Hepatocyte (in vitro differentiated cells): Measurements from ENCODE around the gene PHACTR1. TPM values are rescaled to one million over a fixed set of nuclear protein-coding genes. Genes with fewer than 3 reads are reported as not detected.

ENCODE experiments used
- DNase-seq: peaks from one replicate; pipeline ENCODE4 v3.0.0-alpha.2; 2016; ENCODE audit warnings: low spot score
- H2AFZ ChIP-seq: fragments of 200-600 bp; sonication (generic); 2 replicates; pipeline ENCODE4 v1.6.0; 2016; ENCODE audit warnings: antibody characterized with exemption, mild to moderate bottlenecking
- H3K27ac ChIP-seq: fragments of 200-600 bp; sonication (generic); 2 replicates; pipeline ENCODE4 v1.5.1; 2016; ENCODE audit warnings: mild to moderate bottlenecking
- H3K27me3 ChIP-seq: fragments of 200-600 bp; sonication (generic); 2 replicates; pipeline ENCODE4 v1.6.1; 2016
- H3K36me3 ChIP-seq: fragments of 200-600 bp; sonication (generic); replicated peaks from 2 replicates; pipeline ENCODE4 v1.5.1; 2016; ENCODE audit warnings: low read depth; ENCODE audit not compliant: insufficient read depth
- H3K4me1 ChIP-seq: fragments of 200-600 bp; sonication (generic); 2 replicates; pipeline ENCODE4 v1.5.1; 2016; ENCODE audit warnings: mild to moderate bottlenecking, moderate library complexity; ENCODE audit not compliant: insufficient read depth
- H3K4me2 ChIP-seq: fragments of 200-600 bp; sonication (generic); 2 replicates; pipeline ENCODE4 v1.6.0; 2016
- H3K4me3 ChIP-seq: fragments of 200-600 bp; sonication (generic); 2 replicates; pipeline ENCODE4 v1.5.1; 2016; ENCODE audit warnings: mild to moderate bottlenecking
- H3K79me2 ChIP-seq: fragments of 200-600 bp; sonication (generic); 2 replicates; pipeline ENCODE4 v1.6.0; 2017; ENCODE audit warnings: mild to moderate bottlenecking
- H3K9me2 ChIP-seq: fragments of 200-600 bp; sonication (generic); replicated peaks from 2 replicates; pipeline ENCODE4 v1.6.0; 2017; ENCODE audit warnings: mild to moderate bottlenecking; ENCODE audit not compliant: insufficient read depth
- H3K9me3 ChIP-seq: fragments of 200-600 bp; sonication (generic); 2 replicates; pipeline ENCODE4 v1.5.1; 2016; ENCODE audit warnings: low read depth, mild to moderate bottlenecking
- H4K20me1 ChIP-seq: fragments of 200-600 bp; sonication (generic); 2 replicates; pipeline ENCODE4 v1.6.0; 2016; ENCODE audit warnings: mild to moderate bottlenecking; ENCODE audit not compliant: insufficient read depth, poor library complexity, severe bottlenecking
- CTCF ChIP-seq: fragments of 200-600 bp; sonication (generic); IDR thresholded peaks from 2 replicates; pipeline ENCODE4 v1.5.1; 2016; ENCODE audit warnings: antibody characterized with exemption, mild to moderate bottlenecking; ENCODE audit not compliant: poor library complexity
- EZH2 ChIP-seq: fragments of 200-600 bp; sonication (generic); IDR thresholded peaks from 2 replicates; pipeline ENCODE4 v1.6.1; 2016; ENCODE audit warnings: antibody characterized with exemption, mild to moderate bottlenecking, borderline replicate concordance
- EZH2phosphoT487 ChIP-seq: fragments of 200-600 bp; sonication (generic); IDR thresholded peaks from one replicate; pipeline ENCODE4 v1.6.1; 2018; ENCODE audit warnings: antibody characterized with exemption, mild to moderate bottlenecking, low read depth, moderate library complexity; ENCODE audit not compliant: unreplicated experiment, severe bottlenecking
- WGBS: methylation state at CpG from one replicate; pipeline ENCODE4 v1.1.6; 2016; ENCODE audit warnings: low lambda C conversion rate; ENCODE audit errors: missing lambda C conversion rate; 5-methylcytosine and 5-hydroxymethylcytosine counted together
- polyA plus RNA-seq: library from polyadenylated mRNA; unstranded; fragments of >200 nt; fragmentation: Nextera tagmentation; extraction: Ambion mirVana; gene quantifications from 2 replicates; pipeline ENCODE4 v1.2.1, GENCODE V29; 2016
- total RNA-seq: library from RNA; depleted of rRNA; stranded (reverse); fragments of >200 nt; gene quantifications from 2 replicates; pipeline ENCODE4 v1.2.3, GENCODE V29; 2014

PHACTR1 gene
- total and polyA plus RNA-seq, 2 experiments from 2014 or later, result 3.0 to 4.3 TPM

GRCh38 chr6:12895721-12896120 lies 179.2 kb downstream of the PHACTR1 start:
- TF ChIP-seq EZH2 (no peak), EZH2phosphoT487 (no peak), CTCF (no peak)
- H3K4me3 ChIP-seq, result no peak overlapping the region
- H3K4me1 ChIP-seq, result no peaks in the 10 kb centered on the region
- no peaks in the 10 kb centered on the region for H3K36me3 ChIP-seq
- H3K9me3 ChIP-seq, result peaks cover 7% of the 10 kb centered on the region
- H2AFZ ChIP-seq, result no peak overlapping the region
- H3K27me3 ChIP-seq, result peaks cover 5% of the 10 kb centered on the region
- H4K20me1 ChIP-seq, result no peaks in the 10 kb centered on the region
- DNase-seq, result no peak
- no peak overlapping the region for H3K4me2 ChIP-seq
- H3K9me2 ChIP-seq, result no peaks in the 10 kb centered on the region
- no peak overlapping the region for H3K27ac ChIP-seq
- WGBS, result 96% methylated on average over 3 of the region's 3 CpGs
- H3K79me2 ChIP-seq, result no peaks in the 10 kb centered on the region

GRCh38 chr6:12896208-12896733 lies 179.7 kb downstream of the PHACTR1 start:
- Histone ChIP-seq H3K79me2 (no peaks in the 10 kb centered on the region), H2AFZ (no peak overlapping the region), H3K4me2 (no peak overlapping the region), H3K27me3 (peaks cover 5% of the 10 kb centered on the region), H3K36me3 (no peaks in the 10 kb centered on the region), H3K9me3 (peaks cover 2% of the 10 kb centered on the region), H3K4me1 (no peaks in the 10 kb centered on the region), H3K4me3 (no peak overlapping the region), H4K20me1 (no peaks in the 10 kb centered on the region), H3K9me2 (no peaks in the 10 kb centered on the region), H3K27ac (no peak overlapping the region)
- WGBS, result 68% methylated on average over 7 of the region's 7 CpGs
- no peak for TF ChIP-seq EZH2phosphoT487
- TF ChIP-seq CTCF, result no peak
- TF ChIP-seq EZH2, result no peak
- DNase-seq, result no peak

GRCh38 chr6:12898603-12899002 lies 182.0 kb downstream of the PHACTR1 start:
- H3K9me2 ChIP-seq, result no peaks in the 10 kb centered on the region
- H3K4me2 ChIP-seq, result no peak overlapping the region
- peaks cover 5% of the 10 kb centered on the region for H3K27me3 ChIP-seq
- no peaks in the 10 kb centered on the region for H3K4me1 ChIP-seq
- no peak overlapping the region for H2AFZ ChIP-seq
- no peak overlapping the region for H3K27ac ChIP-seq
- no peaks in the 10 kb centered on the region for H3K79me2 ChIP-seq
- 90% methylated on average over 10 of the region's 10 CpGs for WGBS
- no peak for TF ChIP-seq EZH2phosphoT487
- no peak for TF ChIP-seq EZH2
- TF ChIP-seq CTCF, result no peak
- no peak overlapping the region for H3K4me3 ChIP-seq
- no peaks in the 10 kb centered on the region for H4K20me1 ChIP-seq
- H3K36me3 ChIP-seq, result no peaks in the 10 kb centered on the region
- no peak for DNase-seq
- H3K9me3 ChIP-seq, result no peaks in the 10 kb centered on the region
